HG03097 (cell line): ENCODE data around the gene C18orf32.
"Not testable (repeated sequence)": the region's sequence is repeated elsewhere in the genome, so short reads cannot be mapped to it uniquely, and the experiment has no call there.

Experiments
- ATAC-seq: cut with Tn5 transposase; IDR thresholded peaks from one replicate; pipeline ENCODE4 v1.9.1; 2021; ENCODE audit not compliant: unreplicated experiment, low FRiP score

Gene C18orf32

GRCh38 chr18:49472459-49472858 lies 14.6 kb downstream of the C18orf32 start:
- ATAC-seq, result no peak

GRCh38 chr18:49471532-49471931 lies 15.5 kb downstream of the C18orf32 start:
- no peak for ATAC-seq

GRCh38 chr18:49467599-49467998 lies 19.4 kb downstream of the C18orf32 start:
- ATAC-seq, result no peak

- ATAC-seq, result no peak
Measured at GRCh38 chr18:49467019-49467563, 19.9 kb downstream of the C18orf32 start.

GRCh38 chr18:49464718-49465598 lies 22.1 kb downstream of the C18orf32 start:
- ATAC-seq, result no peak

GRCh38 chr18:49461602-49461977 lies 25.4 kb downstream of the C18orf32 start:
- no peak for ATAC-seq

GRCh38 chr18:49460976-49461601 lies 25.9 kb downstream of the C18orf32 start:
- no peak for ATAC-seq

- ATAC-seq, result no peak
Measured at GRCh38 chr18:49459404-49460171, 27.4 kb downstream of the C18orf32 start.

GRCh38 chr18:49457616-49458015 lies 29.4 kb downstream of the C18orf32 start:
- no peak for ATAC-seq

GRCh38 chr18:49456794-49457193 lies 30.2 kb downstream of the C18orf32 start:
- ATAC-seq, result no peak

GRCh38 chr18:49452534-49452933 lies 34.5 kb downstream of the C18orf32 start:
- ATAC-seq, result not testable (repeated sequence)

- ATAC-seq, result no peak
Measured at GRCh38 chr18:49447810-49448745, 39.0 kb downstream of the C18orf32 start.

- ATAC-seq, result no peak
Measured at GRCh38 chr18:49446481-49446880, 40.6 kb downstream of the C18orf32 start.

- no peak for ATAC-seq
Measured at GRCh38 chr18:49444581-49444980, 42.5 kb downstream of the C18orf32 start.

GRCh38 chr18:49443837-49444236 lies 43.2 kb downstream of the C18orf32 start:
- no peak for ATAC-seq

- ATAC-seq, result no peak
Measured at GRCh38 chr18:49441338-49441938, 45.6 kb downstream of the C18orf32 start.

GRCh38 chr18:49435170-49435569 lies 51.9 kb downstream of the C18orf32 start:
- no peak for ATAC-seq

GRCh38 chr18:49432602-49433001 lies 54.4 kb downstream of the C18orf32 start:
- ATAC-seq, result no peak

GRCh38 chr18:49431165-49431962 lies 55.7 kb downstream of the C18orf32 start:
- ATAC-seq, result no peak
